NK-92 (cell line): Measurements from ENCODE around the gene FLT1.

Experiments
- DNase-seq: peaks from one replicate; lab custom pipeline; 2025; ENCODE audit not compliant: unreplicated experiment; lab: John Stamatoyannopoulos, UW

The FLT1 gene

GRCh38 chr13:28432816-28433560 lies 61.9 kb downstream of the FLT1 start:
- DNase-seq, result no peak

GRCh38 chr13:28429685-28430290 lies 65.1 kb downstream of the FLT1 start:
- no peak for DNase-seq

GRCh38 chr13:28429096-28429495 lies 65.8 kb downstream of the FLT1 start:
- no peak for DNase-seq

GRCh38 chr13:28426381-28426780 lies 68.5 kb downstream of the FLT1 start:
- no peak for DNase-seq

GRCh38 chr13:28425793-28426192 lies 69.1 kb downstream of the FLT1 start:
- no peak for DNase-seq

GRCh38 chr13:28424541-28424940 lies 70.4 kb downstream of the FLT1 start:
- no peak for DNase-seq

- no peak for DNase-seq
Measured at GRCh38 chr13:28423010-28423409, 71.9 kb downstream of the FLT1 start.

GRCh38 chr13:28421676-28422410 lies 73.1 kb downstream of the FLT1 start:
- DNase-seq, result no peak

GRCh38 chr13:28420704-28421103 lies 74.2 kb downstream of the FLT1 start:
- no peak for DNase-seq

- DNase-seq, result no peak
Measured at GRCh38 chr13:28415994-28416421, 78.9 kb downstream of the FLT1 start.

- DNase-seq, result no peak
Measured at GRCh38 chr13:28413999-28414398, 80.9 kb downstream of the FLT1 start.

GRCh38 chr13:28412981-28413380 lies 81.9 kb downstream of the FLT1 start:
- no peak for DNase-seq

GRCh38 chr13:28411831-28412353 lies 83.0 kb downstream of the FLT1 start:
- DNase-seq, result no peak

GRCh38 chr13:28410096-28410495 lies 84.8 kb downstream of the FLT1 start:
- no peak for DNase-seq

- DNase-seq, result no peak
Measured at GRCh38 chr13:28409648-28410047, 85.3 kb downstream of the FLT1 start.

GRCh38 chr13:28408863-28409262 lies 86.1 kb downstream of the FLT1 start:
- DNase-seq, result no peak

- no peak for DNase-seq
Measured at GRCh38 chr13:28408235-28408848, 86.6 kb downstream of the FLT1 start.

- no peak for DNase-seq
Measured at GRCh38 chr13:28406733-28407266, 88.1 kb downstream of the FLT1 start.

- no peak for DNase-seq
Measured at GRCh38 chr13:28402057-28402381, 92.9 kb downstream of the FLT1 start.

GRCh38 chr13:28401303-28402056 lies 93.4 kb downstream of the FLT1 start:
- no peak for DNase-seq

GRCh38 chr13:28396053-28396452 lies 98.9 kb downstream of the FLT1 start:
- no peak for DNase-seq
